HepG2 (cell line): ENCODE results near the gene ZNF141. TPM values are rescaled to one million over a fixed set of nuclear protein-coding genes. Genes with fewer than 3 reads are reported as not detected.

Experiments
- ATAC-seq: fragments of 200-7000 bp; cut with Tn5 transposase; 3 replicates; pipeline ENCODE4 v1.9.1; 2020; ENCODE audit warnings: mild to moderate bottlenecking, moderate library complexity
- BruUV-seq: library from RNA; stranded (reverse); fragments of 400-500 nt; replicated peaks from 2 replicates; lab custom pipeline; 2021; lab: Mats Ljungman, UMichigan
- CTCF ChIA-PET: fragments of 300-600 bp; formaldehyde crosslinking; extraction: SDS; loops from one replicate; lab custom pipeline; 2021; ENCODE audit warnings: low total read pairs, inconsistent platforms, low intra/inter-chr PET ratio; lab: Yijun Ruan, JAX
- POLR2A ChIA-PET: fragments of 350-600 bp; sonication (Branson Sonifier 250); formaldehyde crosslinking; loops from one replicate; lab custom pipeline; 2020; ENCODE audit warnings: antibody characterized with exemption, inconsistent platforms; lab: Yijun Ruan, JAX
- DNase-seq: peaks from one replicate; pipeline ENCODE4 v3.0.0-alpha.2; 2015; ENCODE audit warnings: low spot score
- FAIRE-seq: peaks from 3 replicates; lab custom pipeline; 2011; peaks lifted over from hg19 to GRCh38; lab: Jason Lieb, UNC
- H2AFZ ChIP-seq: one replicate; pipeline ENCODE4 v1.6.1; 2011; ENCODE audit warnings: low read length, inconsistent platforms
- H3K27ac ChIP-seq: fragments of 300-600 bp; 3 replicates; pipeline ENCODE4 v1.8.0; 2011; ENCODE audit warnings: mixed run types, mild to moderate bottlenecking, mixed read lengths, low read length, inconsistent platforms; ENCODE audit not compliant: insufficient read depth; ENCODE audit errors: extremely low read length
- H3K27me3 ChIP-seq, 2 experiments: fragments of 200-600 bp in 1 of 2; 2 replicates in 1 of 2; 3 replicates in 1 of 2; pipeline versions ENCODE4 v1.6.0 to v1.8.0; 2011; ENCODE audit warnings: low read length in 2 of 2, mild to moderate bottlenecking in 2 of 2, moderate library complexity in 2 of 2, inconsistent platforms in 1 of 2; ENCODE audit not compliant: insufficient read depth in 2 of 2, control insufficient read depth in 1 of 2
- H3K36me3 ChIP-seq, 2 experiments: fragments of 200-600 bp in 1 of 2; replicated peaks in 1 of 2; 2 replicates in 1 of 2; 3 replicates in 1 of 2; pipeline versions ENCODE4 v1.5.1 to v1.8.0; 2011; ENCODE audit warnings: low read length in 2 of 2, inconsistent platforms in 1 of 2; ENCODE audit not compliant: insufficient read depth in 2 of 2, control insufficient read depth in 1 of 2
- H3K4me1 ChIP-seq: 2 replicates; pipeline ENCODE4 v1.5.1; 2012; ENCODE audit warnings: low read length, inconsistent platforms; ENCODE audit not compliant: insufficient read depth
- H3K4me2 ChIP-seq: 2 replicates; pipeline ENCODE4 v1.6.0; 2011; ENCODE audit warnings: low read depth, low read length, inconsistent platforms
- H3K4me3 ChIP-seq, 3 experiments: fragments of 200-600 bp in 1 of 3; sonication (generic), shearing (Covaris generic) in 1 of 3; replicated peaks in 1 of 3; 2 replicates each; pipeline ENCODE4 v1.5.1; 2011 to 2016; ENCODE audit warnings: low read length in 3 of 3, inconsistent platforms in 2 of 3, low read depth in 2 of 3, mild to moderate bottlenecking in 2 of 3, control low read depth in 1 of 3, mixed read lengths in 1 of 3; ENCODE audit not compliant: insufficient read depth in 1 of 3
- H3K79me2 ChIP-seq: one replicate; pipeline ENCODE4 v1.6.1; 2011; ENCODE audit warnings: low read length, inconsistent platforms; ENCODE audit not compliant: insufficient read depth
- H3K9ac ChIP-seq: 2 replicates; pipeline ENCODE4 v1.6.0; 2011; ENCODE audit warnings: mild to moderate bottlenecking, low read depth, low read length, inconsistent platforms; ENCODE audit not compliant: insufficient read depth
- H3K9me3 ChIP-seq: 2 replicates; pipeline ENCODE4 v1.5.1; 2012; ENCODE audit warnings: mild to moderate bottlenecking, low read length
- H4K20me1 ChIP-seq: 2 replicates; pipeline ENCODE4 v1.6.0; 2011; ENCODE audit warnings: inconsistent platforms, mild to moderate bottlenecking, low read length, moderate library complexity; ENCODE audit not compliant: insufficient read depth
- HOXD1 ChIP-seq: sonication (generic); formaldehyde crosslinking; IDR thresholded peaks from 2 replicates; pipeline ENCODE4 v1.5.0; 2020; ENCODE audit warnings: missing genetic modification reagents
- ZNF136 ChIP-seq: sonication (generic); formaldehyde crosslinking; IDR thresholded peaks from 2 replicates; pipeline ENCODE4 v1.8.1; 2022; ENCODE audit warnings: low read depth, mild to moderate bottlenecking, moderate library complexity, missing genetic modification reagents
- ZNF317 ChIP-seq: sonication (generic); formaldehyde crosslinking; IDR thresholded peaks from 2 replicates; pipeline ENCODE4 v1.5.0; 2020; ENCODE audit warnings: mild to moderate bottlenecking, missing genetic modification reagents
- ZXDC ChIP-seq: sonication (generic); formaldehyde crosslinking; IDR thresholded peaks from 2 replicates; pipeline ENCODE4 v1.5.0; 2020; ENCODE audit warnings: mild to moderate bottlenecking, missing genetic modification reagents
- WGBS: methylation state at CpG from one replicate; pipeline ENCODE4 v1.1.6; 2017; ENCODE audit warnings: low lambda C conversion rate; 5-methylcytosine and 5-hydroxymethylcytosine counted together
- in situ Hi-C: cut with HindIII; loops from 2 replicates; pipeline ENCODE4 v1.10.0; 2017; ENCODE audit warnings: low pct_unique_long_range_greater_than_20kb; ENCODE audit not compliant: extremely low pct_ligation_motif_present
- intact Hi-C: fragments of 100-400 bp; cut with micrococcal nuclease; formaldehyde crosslinking; loops from one replicate; pipeline ENCODE4 v1.10.0; 2022; ENCODE audit not compliant: unreplicated experiment
- microRNA counts: library from miRNA; unstranded; fragments of <30 nt; microRNA quantifications from one replicate; lab custom pipeline; 2015
- microRNA-seq: library from miRNA; unstranded; fragments of <30 nt; microRNA quantifications from one replicate; pipeline ENCODE4, GENCODE V29; 2020
- polyA plus RNA-seq, 8 experiments: library from polyadenylated mRNA; depleted of rRNA in 3 of 8; stranded (reverse) in 7 of 8; unstranded in 1 of 8; fragments of >200 nt; fragmentation: Illumina TruSeq in 4 of 8; extraction: Trizol in 4 of 8; gene quantifications; 2 replicates each; pipeline versions ENCODE4 v1.2.1 to v1.2.3, GENCODE V29; 2011 to 2016; ENCODE audit warnings: low read depth in 4 of 8, missing spikeins in 1 of 8, mixed read lengths in 1 of 8; ENCODE audit not compliant: insufficient read depth in 1 of 8
- small RNA-seq, 3 experiments: library from RNA; depleted of rRNA; stranded (forward); fragments of <200 nt; gene quantifications; one replicate each; pipeline ENCODE3, GENCODE V24; 2012; ENCODE audit warnings: low read depth in 2 of 3, low replicate concordance in 1 of 3; ENCODE audit not compliant: insufficient read length in 3 of 3, insufficient read depth in 2 of 3
- total RNA-seq, 5 experiments: library from RNA; depleted of rRNA; stranded (reverse); fragments of >200 nt; fragmentation: Illumina TruSeq; extraction: Trizol; gene quantifications; 2 replicates each; pipeline ENCODE4 v1.2.3, GENCODE V29; 2016; ENCODE audit warnings: low read depth in 1 of 5

Gene ZNF141
- total and polyA plus RNA-seq, 2 of the 13 experiments (the other 11 are each of a cell fraction or from before 2014, with no cell fraction given), result not detected

GRCh38 chr4:422587-422986, 85.0 kb downstream of the ZNF141 start:
- in situ Hi-C loops (no loop called here), intact Hi-C loops (no loop called here)
- CTCF ChIA-PET, result no interaction called here
- FAIRE-seq (no peak), DNase-seq (no peak), ATAC-seq (no peak)
- peaks cover 5 to 10% of the 10 kb centered on the region in 2 experiments; a peak in 4 of 5 replicates for H3K36me3 ChIP-seq
- no TSS peak for BruUV-seq
- H3K27me3 ChIP-seq, result no peaks in the 10 kb centered on the region; a peak in 1 of 5 replicates
- no peaks in the 10 kb centered on the region for H3K79me2 ChIP-seq
- H4K20me1 ChIP-seq, result no peaks in the 10 kb centered on the region
- H3K4me3 ChIP-seq, result no peak overlapping the region
- H3K9me3 ChIP-seq, result peaks cover 88% of the 10 kb centered on the region
- POLR2A ChIA-PET, result no interaction called here
- no peaks in the 10 kb centered on the region for H3K4me1 ChIP-seq
- no peak overlapping the region for H3K27ac ChIP-seq
- H3K4me2 ChIP-seq, result no peak overlapping the region
- H2AFZ ChIP-seq, result no peak overlapping the region
- H3K9ac ChIP-seq, result no peak overlapping the region
- no peak for TF ChIP-seq HOXD1 (CRISPR knock-in tag)
- TF ChIP-seq ZNF136 (CRISPR knock-in tag), result no peak
- no peak for TF ChIP-seq ZXDC (CRISPR knock-in tag)
- peak; percentile 95 for TF ChIP-seq ZNF317 (CRISPR knock-in tag)
- TF ChIP-seq, all 625 proteins: peak for 1
- WGBS, result 95% methylated on average over 2 of the region's 2 CpGs

MicroRNAs encoded within 50 kb of the gene (microRNA counts, 767-probe panel; counts per million panel counts)
- not detected for microRNA hsa-miR-571 (lab: Ali Mortazavi, UCI)

Small RNA genes lying within 50 kb of the gene (microRNA-seq; reads per million reads assigned to microRNA genes)
- gene MIR571, result not detected

Small RNA genes lying within 50 kb of the gene (small RNA-seq; reads per million reads assigned to genes)
- gene AC079140.2 (0 reads per million in 3 experiments), gene MIR571 (0 reads per million in 3 experiments), gene ZNF519P4 (0 reads per million in 3 experiments)

Other genes with a start within 250 kb of the ZNF141 start
- gene ZNF718, start 213.3 kb upstream of the ZNF141 start, total RNA-seq (2016; rRNA removed; fragmentation: Illumina TruSeq; extraction: Trizol), result not detected in 2 replicates
- not detected in 2 replicates for gene ZNF718, start 213.3 kb upstream of the ZNF141 start, polyA plus RNA-seq (2011; rRNA removed)
- gene ZNF732, start 32.3 kb upstream of the ZNF141 start, total RNA-seq (2016; rRNA removed; fragmentation: Illumina TruSeq; extraction: Trizol), result not detected in 2 replicates
- not detected in 2 replicates for gene ZNF732, start 32.3 kb upstream of the ZNF141 start, polyA plus RNA-seq (2011; rRNA removed)
- gene ZNF721, start 161.3 kb downstream of the ZNF141 start, total RNA-seq (2016; rRNA removed; fragmentation: Illumina TruSeq; extraction: Trizol), result 22.1 and 30.8 TPM in 2 replicates
- 7.3 and 8.5 TPM in 2 replicates for gene ZNF721, start 161.3 kb downstream of the ZNF141 start, polyA plus RNA-seq (2011; rRNA removed)
- 15.2 and 34.4 TPM in 2 replicates for gene PIGG, start 161.4 kb downstream of the ZNF141 start, total RNA-seq (2016; rRNA removed; fragmentation: Illumina TruSeq; extraction: Trizol)
- 48.9 and 49.7 TPM in 2 replicates for gene PIGG, start 161.4 kb downstream of the ZNF141 start, polyA plus RNA-seq (2011; rRNA removed)
- not detected in 2 replicates for gene TMEM271, start 238.5 kb downstream of the ZNF141 start, total RNA-seq (2016; rRNA removed; fragmentation: Illumina TruSeq; extraction: Trizol)
- gene TMEM271, start 238.5 kb downstream of the ZNF141 start, polyA plus RNA-seq (2011; rRNA removed), result not detected in 2 replicates